Measurements from ENCODE around the gene RNASEH2A. TPM values are rescaled to one million over a fixed set of nuclear protein-coding genes. Genes with fewer than 3 reads are reported as not detected.

Gene RNASEH2A
- total RNA-seq, 8 experiments from 2014 or later, result 4.2 to 42.4 (median 12.3) TPM

- peak within 1 kb of the TSS; percentile 71 to 85 (median 75) for H3K4me3 ChIP-seq
- in situ Hi-C loops (cut with MboI; ENCODE audit: low pct_unique_long_range_greater_than_20kb in 2 of 9, low sequenced_read_pairs in 9 of 9, unreplicated experiment in 9 of 9), result no loop called here
- peak within 1 kb of the TSS; percentile 51 to 82 for H3K27ac ChIP-seq
- WGBS, 10 experiments, result 3 to 19% (median 17%) methylated on average over 6 to 7 of the region's 20 CpGs; no CpG with 5 or more reads in 7 of the 10 experiments
- peaks cover 4 to 11% of the 10 kb centered on the region in 2 donors for H3K4me1 ChIP-seq (replicated peaks in 1 of 2)
- no peak for ATAC-seq (replicated peaks in 6 of 8)
Observed at GRCh38 chr19:12834566-12834943, 28.2 kb downstream of the RNASEH2A start, which contains the start of gene RTBDN. RTBDN (minus strand) TSS chr19:12834579; CDS start chr19:12829979, 4,600 bp downstream.

DNA sequence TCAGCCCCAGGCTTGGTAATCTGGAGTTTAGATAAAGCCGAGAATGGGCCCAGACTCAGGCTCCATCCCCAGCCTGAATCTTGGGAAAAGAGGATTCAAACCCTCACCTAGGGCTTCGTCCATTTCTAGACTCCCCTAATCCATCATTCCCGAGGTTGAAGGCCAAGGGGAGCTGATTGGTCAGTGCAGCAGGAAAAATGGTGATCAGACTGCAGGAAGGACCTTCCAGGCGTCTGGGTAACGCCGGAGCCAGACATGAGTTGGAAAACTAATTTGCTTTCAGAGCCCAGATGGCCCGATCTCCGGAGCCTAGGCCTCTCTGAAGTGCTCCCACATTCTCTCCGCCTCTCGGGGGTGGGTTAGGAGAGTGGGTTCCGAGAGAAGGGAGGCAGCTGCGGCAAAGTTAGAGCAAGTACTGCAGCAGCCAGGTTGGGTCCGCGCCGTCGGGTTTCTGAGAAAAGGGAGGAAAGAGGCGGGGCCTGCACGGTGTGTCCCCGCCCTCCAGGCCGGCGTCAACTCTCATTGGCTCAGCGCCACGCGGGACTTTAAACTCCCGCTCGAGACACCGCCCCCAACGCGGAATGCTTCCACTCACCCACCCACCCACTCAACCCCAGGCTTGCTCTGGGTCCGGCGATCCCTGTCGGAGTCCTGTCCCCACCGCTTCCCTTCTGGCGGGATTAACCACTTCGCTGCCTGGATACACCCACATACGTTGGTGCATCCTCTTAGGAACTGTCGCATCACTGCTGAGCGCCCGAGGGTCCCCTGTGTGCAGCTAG lies 28.8 kb downstream of the RNASEH2A start:
- Histone ChIP-seq H3K27ac (no peak overlapping the region), H3K4me3 (peak overlapping the region in 3 of 5 donors; percentile 71 to 85 (median 75)), H3K4me1 (replicated peaks in 1 of 2) (peaks cover 10 to 17% of the 10 kb centered on the region in 2 donors)
- in situ Hi-C loops (cut with MboI; ENCODE audit: low pct_unique_long_range_greater_than_20kb in 2 of 9, low sequenced_read_pairs in 9 of 9, unreplicated experiment in 9 of 9), result no loop called here
- WGBS, 10 experiments, result 0 to 30% (median 2%) methylated on average over 1 to 15 of the region's 39 CpGs; no CpG with 5 or more reads in 3 of the 10 experiments
- ATAC-seq (replicated peaks in 6 of 8), result peak in 2 of 8 experiments; percentile 5 to 6

- in situ Hi-C loops (cut with MboI; ENCODE audit: low pct_unique_long_range_greater_than_20kb in 2 of 9, low sequenced_read_pairs in 9 of 9, unreplicated experiment in 9 of 9), result no loop called here
- no peak overlapping the region for H3K4me3 ChIP-seq
- peaks cover 14 to 21% of the 10 kb centered on the region in 2 donors for H3K4me1 ChIP-seq (replicated peaks in 1 of 2)
- WGBS, 10 experiments, result 0 to 60% (median 9%) methylated on average over 1 to 6 of the region's 6 CpGs; no CpG with 5 or more reads in 5 of the 10 experiments
- H3K27ac ChIP-seq, result no peak overlapping the region
- no peak for ATAC-seq (replicated peaks in 6 of 8)
Observed at GRCh38 chr19:12836529-12836863, 30.1 kb downstream of the RNASEH2A start.

GRCh38 chr19:12837225-12837624 lies 30.8 kb downstream of the RNASEH2A start:
- WGBS, 10 experiments, result 55 to 94% (median 77%) methylated on average over 1 to 4 of the region's 4 CpGs; no CpG with 5 or more reads in 1 of the 10 experiments
- Histone ChIP-seq H3K4me1 (replicated peaks in 1 of 2) (peaks cover 22 to 28% of the 10 kb centered on the region in 2 donors), H3K4me3 (no peak overlapping the region), H3K27ac (no peak overlapping the region)
- in situ Hi-C loops (cut with MboI; ENCODE audit: low pct_unique_long_range_greater_than_20kb in 2 of 9, low sequenced_read_pairs in 9 of 9, unreplicated experiment in 9 of 9), result no loop called here
- no peak for ATAC-seq (replicated peaks in 6 of 8)

- Histone ChIP-seq H3K4me3 (peak within 1 kb of the TSS; percentile 44 to 92 (median 67)), H3K27ac (peak within 1 kb of the TSS; percentile 71 to 94), H3K4me1 (replicated peaks in 1 of 2) (peaks cover 22 to 24% of the 10 kb centered on the region in 2 donors)
- peak; percentile 49 to 73 (median 58) for ATAC-seq (replicated peaks in 6 of 8)
- no CpG with 5 or more reads among the region's 69 CpGs for WGBS, 10 experiments
- in situ Hi-C loops (cut with MboI; ENCODE audit: low pct_unique_long_range_greater_than_20kb in 2 of 9, low sequenced_read_pairs in 9 of 9, unreplicated experiment in 9 of 9), result no loop called here
Observed at GRCh38 chr19:12838182-12838885, 31.9 kb downstream of the RNASEH2A start, which contains the start of gene MAST1. MAST1 (plus strand) TSS chr19:12838515; CDS start chr19:12838573, 58 bp downstream.

- Histone ChIP-seq H3K27ac (peak overlapping the region; percentile 71 to 94), H3K4me1 (replicated peaks in 1 of 2) (peaks cover 21 to 22% of the 10 kb centered on the region in 2 donors), H3K4me3 (peak overlapping the region; percentile 44 to 92 (median 67))
- in situ Hi-C loops (cut with MboI; ENCODE audit: low pct_unique_long_range_greater_than_20kb in 2 of 9, low sequenced_read_pairs in 9 of 9, unreplicated experiment in 9 of 9), result no loop called here
- 0 to 100% (median 45%) methylated on average over 1 to 4 of the region's 21 CpGs; no CpG with 5 or more reads in 4 of the 10 experiments for WGBS, 10 experiments
- ATAC-seq (replicated peaks in 6 of 8), result peak in 5 of 8 experiments; percentile 7 to 27 (median 17)
Observed at GRCh38 chr19:12838886-12839756, 32.7 kb downstream of the RNASEH2A start.

- peak; percentile 12 to 72 (median 46) for ATAC-seq (replicated peaks in 6 of 8)
- in situ Hi-C loops (cut with MboI; ENCODE audit: low pct_unique_long_range_greater_than_20kb in 2 of 9, low sequenced_read_pairs in 9 of 9, unreplicated experiment in 9 of 9), result loop anchor here in 1 of 9 experiments (10.0 kb wide), 1 partner anchor 76 kb away; no protein-coding TSS in a partner anchor
- Histone ChIP-seq H3K4me3 (peak overlapping the region; percentile 26 to 92 (median 55)), H3K4me1 (replicated peaks in 1 of 2) (peaks cover 21 to 22% of the 10 kb centered on the region in 2 donors), H3K27ac (peak overlapping the region; percentile 3 to 59)
- 7 to 70% (median 40%) methylated on average over 2 to 16 of the region's 43 CpGs; no CpG with 5 or more reads in 3 of the 10 experiments for WGBS, 10 experiments
Observed at GRCh38 chr19:12840091-12841079, 34.0 kb downstream of the RNASEH2A start.

GRCh38 chr19:12841094-12841493 lies 34.7 kb downstream of the RNASEH2A start:
- in situ Hi-C loops (cut with MboI; ENCODE audit: low pct_unique_long_range_greater_than_20kb in 2 of 9, low sequenced_read_pairs in 9 of 9, unreplicated experiment in 9 of 9), result loop anchor here in 1 of 9 experiments (10.0 kb wide), 1 partner anchor 76 kb away; no protein-coding TSS in a partner anchor
- WGBS, 10 experiments, result 0 to 26% (median 0%) methylated on average over 1 to 7 of the region's 29 CpGs; no CpG with 5 or more reads in 4 of the 10 experiments
- peak in 7 of 8 experiments; percentile 5 to 77 (median 67) for ATAC-seq (replicated peaks in 6 of 8)
- Histone ChIP-seq H3K4me1 (replicated peaks in 1 of 2) (peaks cover 21 to 22% of the 10 kb centered on the region in 2 donors), H3K27ac (peak overlapping the region; percentile 3 to 70), H3K4me3 (peak overlapping the region; percentile 26 to 92 (median 55))

DNA sequence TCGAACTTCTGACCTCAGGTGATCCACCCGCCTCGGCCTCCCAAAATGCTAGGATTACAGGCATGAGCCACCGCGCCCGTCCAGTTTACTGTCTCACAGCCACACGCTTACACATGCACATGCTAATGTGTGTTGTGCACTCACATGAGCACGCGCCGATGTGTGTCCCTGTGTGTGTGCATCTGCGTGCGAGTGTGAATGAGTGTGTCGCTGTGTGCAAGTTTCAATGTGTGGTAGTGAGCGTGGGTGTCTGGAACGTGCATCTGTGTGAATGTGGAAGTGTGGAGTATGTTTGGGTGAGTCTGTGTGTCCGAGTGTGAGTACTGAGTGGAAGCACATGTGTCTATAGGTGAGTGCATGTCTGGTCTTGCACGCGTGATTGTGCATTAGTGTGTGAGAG lies 36.1 kb downstream of the RNASEH2A start:
- no peak for ATAC-seq (replicated peaks in 6 of 8)
- no peak overlapping the region for H3K4me3 ChIP-seq
- peaks cover 25 to 29% of the 10 kb centered on the region in 2 donors for H3K4me1 ChIP-seq (replicated peaks in 1 of 2)
- H3K27ac ChIP-seq, result no peak overlapping the region
- in situ Hi-C loops (cut with MboI; ENCODE audit: low pct_unique_long_range_greater_than_20kb in 2 of 9, low sequenced_read_pairs in 9 of 9, unreplicated experiment in 9 of 9), result loop anchor here in 1 of 9 experiments (10.0 kb wide), 1 partner anchor 78 kb away; no protein-coding TSS in a partner anchor
- whole genome bisulfite sequencing, 10 experiments, result 84 to 92% (median 90%) methylated on average over 2 to 8 of the region's 18 CpGs; no CpG with 5 or more reads in 6 of the 10 experiments

DNA sequence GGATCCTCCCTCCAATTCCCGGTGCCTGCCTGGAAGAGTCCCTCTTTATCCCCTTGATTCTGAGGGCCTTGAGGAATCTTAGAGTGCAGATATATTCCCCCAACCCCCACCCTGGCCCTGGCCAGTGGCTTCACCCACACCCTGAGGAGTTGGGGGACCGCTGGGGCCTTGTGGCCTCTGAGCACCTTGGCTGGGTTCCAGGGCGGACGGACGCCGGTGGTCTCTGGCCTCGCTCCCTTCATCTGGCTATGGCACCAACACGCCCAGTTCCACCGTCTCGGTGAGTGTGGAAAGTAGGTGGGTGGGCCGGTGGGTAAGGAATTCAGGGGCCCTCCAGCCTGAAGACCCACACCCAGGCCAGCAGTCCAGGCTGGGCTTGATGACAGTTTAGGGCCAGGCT lies 36.9 kb downstream of the RNASEH2A start:
- Histone ChIP-seq H3K27ac (no peak overlapping the region), H3K4me3 (no peak overlapping the region), H3K4me1 (replicated peaks in 1 of 2) (peaks cover 25 to 26% of the 10 kb centered on the region in 2 donors)
- in situ Hi-C loops (cut with MboI; ENCODE audit: low pct_unique_long_range_greater_than_20kb in 2 of 9, low sequenced_read_pairs in 9 of 9, unreplicated experiment in 9 of 9), result loop anchor here in 1 of 9 experiments (10.0 kb wide), 1 partner anchor 79 kb away; no protein-coding TSS in a partner anchor
- no peak for ATAC-seq (replicated peaks in 6 of 8)
- 55 to 100% (median 60%) methylated on average over 1 to 4 of the region's 11 CpGs; no CpG with 5 or more reads in 7 of the 10 experiments for WGBS, 10 experiments

Measured in motor neuron (in vitro differentiated cells).